Ramos (cell line): ENCODE results near the gene ACSL5.
"Not testable (repeated sequence)": the region's sequence is repeated elsewhere in the genome, so short reads cannot be mapped to it uniquely, and the experiment has no call there.

Source experiments
- in situ Hi-C: fragments of 300-500 bp; cut with MboI; formaldehyde crosslinking; loops from one replicate; pipeline ENCODE4 v1.14.3; 2022; ENCODE audit warnings: low sequenced_read_pairs; ENCODE audit not compliant: unreplicated experiment

The ACSL5 gene

GRCh38 chr10:112348759-112349158, 25.2 kb upstream of the ACSL5 start:
- in situ Hi-C loops: no loop called here

GRCh38 chr10:112349521-112350085, 24.3 kb upstream of the ACSL5 start:
- in situ Hi-C loops: no loop called here

- in situ Hi-C loops: no loop called here
Measured at GRCh38 chr10:112351146-112351545, 22.8 kb upstream of the ACSL5 start.

- in situ Hi-C loops: no loop called here
Measured at GRCh38 chr10:112352044-112352443, 21.9 kb upstream of the ACSL5 start.

GRCh38 chr10:112353046-112353445, 20.9 kb upstream of the ACSL5 start:
- in situ Hi-C loops: no loop called here

GRCh38 chr10:112356686-112357085, 17.2 kb upstream of the ACSL5 start:
- in situ Hi-C loops: no loop called here

GRCh38 chr10:112359606-112360307, 14.2 kb upstream of the ACSL5 start:
- in situ Hi-C loops: no loop called here

GRCh38 chr10:112360308-112361270, 13.3 kb upstream of the ACSL5 start:
- in situ Hi-C loops: no loop called here

- in situ Hi-C loops: no loop called here
Measured at GRCh38 chr10:112361951-112362751, 11.8 kb upstream of the ACSL5 start.

GRCh38 chr10:112362833-112363232, 11.1 kb upstream of the ACSL5 start:
- in situ Hi-C loops: no loop called here

- in situ Hi-C loops: no loop called here
Measured at GRCh38 chr10:112363696-112364688, 9.9 kb upstream of the ACSL5 start.

GRCh38 chr10:112365014-112365432, 8.9 kb upstream of the ACSL5 start:
- in situ Hi-C loops: no loop called here

GRCh38 chr10:112365451-112365850, 8.5 kb upstream of the ACSL5 start:
- in situ Hi-C loops: no loop called here

- in situ Hi-C loops: no loop called here
Measured at GRCh38 chr10:112366992-112367391, 6.9 kb upstream of the ACSL5 start.

GRCh38 chr10:112367516-112367915, 6.4 kb upstream of the ACSL5 start:
- in situ Hi-C loops: no loop called here

- in situ Hi-C loops: no loop called here
Measured at GRCh38 chr10:112369495-112370423, 4.2 kb upstream of the ACSL5 start.

GRCh38 chr10:112370424-112370819, 3.5 kb upstream of the ACSL5 start:
- in situ Hi-C loops: no loop called here

GRCh38 chr10:112371326-112371725, 2.6 kb upstream of the ACSL5 start:
- in situ Hi-C loops: not testable (repeated sequence)
